HEK293 (cell line): ENCODE data around the gene ATP8B4.

Experiments
- CTCF ChIA-PET: fragments of 350-600 bp; formaldehyde crosslinking; extraction: SDS; loops from one replicate; lab custom pipeline; 2021; ENCODE audit warnings: antibody characterized with exemption; lab: Yijun Ruan, JAX
- POLR2A ChIA-PET: fragments of 300-600 bp; formaldehyde crosslinking; extraction: SDS; loops from one replicate; lab custom pipeline; 2020; ENCODE audit warnings: antibody characterized with exemption, inconsistent platforms; lab: Yijun Ruan, JAX
- H3K27ac ChIP-seq: fragments of 200-500 bp; sonication (Bioruptor generic); 2 replicates; pipeline ENCODE4 v1.5.1; 2014; ENCODE audit warnings: low read depth, low read length, control low read depth, inconsistent platforms; ENCODE audit errors: extremely low read depth
- H3K36me3 ChIP-seq, 2 experiments: fragments of 200-500 bp in 1 of 2; sonication (Bioruptor generic) in 1 of 2; 1 replicate in 1 of 2; 2 replicates in 1 of 2; pipeline ENCODE4 v1.5.1; 2014 to 2017; ENCODE audit warnings: inconsistent platforms in 2 of 2, low read length in 2 of 2; ENCODE audit not compliant: control insufficient read depth in 2 of 2, insufficient read depth in 1 of 2
- H3K4me1 ChIP-seq: fragments of 200-500 bp; sonication (Bioruptor generic); 2 replicates; pipeline ENCODE4 v1.5.1; 2014; ENCODE audit warnings: mild to moderate bottlenecking, low read length, inconsistent platforms; ENCODE audit not compliant: control insufficient read depth, insufficient read depth
- H3K4me3 ChIP-seq: 2 replicates; pipeline ENCODE4 v1.5.1; 2011; ENCODE audit warnings: low read depth, mild to moderate bottlenecking, control low read depth, low read length, moderate library complexity
- H3K9me3 ChIP-seq: fragments of 200-500 bp; sonication (Bioruptor generic); 2 replicates; pipeline ENCODE4 v1.5.1; 2014; ENCODE audit warnings: low read depth, low read length, inconsistent platforms; ENCODE audit not compliant: control insufficient read depth, insufficient read depth
- BCL11A ChIP-seq: fragments of 450-650 bp; formaldehyde crosslinking; IDR thresholded peaks from 2 replicates; pipeline ENCODE4 v1.5.1; 2016; ENCODE audit warnings: low read depth, missing biosample characterization, missing genetic modification characterization
- GLIS2 ChIP-seq: fragments of 450-650 bp; formaldehyde crosslinking; IDR thresholded peaks from 2 replicates; pipeline ENCODE4 v1.5.1; 2016; ENCODE audit warnings: missing biosample characterization, missing genetic modification characterization
- IKZF3 ChIP-seq: fragments of 450-650 bp; IDR thresholded peaks from 2 replicates; pipeline ENCODE4 v1.5.0; 2018; ENCODE audit warnings: missing biosample characterization, mild to moderate bottlenecking, missing genetic modification characterization, moderate library complexity
- SP2 ChIP-seq: fragments of 450-650 bp; formaldehyde crosslinking; IDR thresholded peaks from 2 replicates; pipeline ENCODE4 v1.5.1; 2016; ENCODE audit warnings: missing biosample characterization, missing genetic modification characterization
- WT1 ChIP-seq: fragments of 450-650 bp; formaldehyde crosslinking; IDR thresholded peaks from 2 replicates; pipeline ENCODE4 v1.5.1; 2016; ENCODE audit warnings: missing biosample characterization, missing genetic modification characterization
- ZBTB21 ChIP-seq: fragments of 450-650 bp; formaldehyde crosslinking; IDR thresholded peaks from 2 replicates; pipeline ENCODE4 v1.5.1; 2017; ENCODE audit warnings: missing biosample characterization, missing genetic modification characterization
- ZFP69B ChIP-seq: fragments of 450-650 bp; formaldehyde crosslinking; IDR thresholded peaks from 2 replicates; pipeline ENCODE4 v1.5.1; 2016; ENCODE audit warnings: missing biosample characterization, missing genetic modification characterization
- ZNF121 ChIP-seq: fragments of 450-650 bp; formaldehyde crosslinking; IDR thresholded peaks from 2 replicates; pipeline ENCODE4 v1.5.1; 2016; ENCODE audit warnings: missing biosample characterization, missing genetic modification characterization
- ZNF157 ChIP-seq: fragments of 450-650 bp; formaldehyde crosslinking; IDR thresholded peaks from 2 replicates; pipeline ENCODE4 v1.5.1; 2016; ENCODE audit warnings: missing biosample characterization, missing genetic modification characterization
- ZNF16 ChIP-seq: fragments of 450-650 bp; formaldehyde crosslinking; IDR thresholded peaks from 2 replicates; pipeline ENCODE4 v1.5.1; 2016; ENCODE audit warnings: low read depth, missing biosample characterization, missing genetic modification characterization
- ZNF184 ChIP-seq: fragments of 450-650 bp; IDR thresholded peaks from 2 replicates; pipeline ENCODE4 v1.5.1; 2018; ENCODE audit warnings: missing biosample characterization, mild to moderate bottlenecking, missing genetic modification characterization
- ZNF214 ChIP-seq: fragments of 450-650 bp; formaldehyde crosslinking; IDR thresholded peaks from 2 replicates; pipeline ENCODE4 v1.5.1; 2017; ENCODE audit warnings: missing biosample characterization, mild to moderate bottlenecking, missing genetic modification characterization, borderline replicate concordance
- ZNF76 ChIP-seq: fragments of 450-650 bp; formaldehyde crosslinking; IDR thresholded peaks from 2 replicates; pipeline ENCODE4; 2016; ENCODE audit warnings: low read depth, missing biosample characterization, missing genetic modification characterization, borderline replicate concordance
- ZNF768 ChIP-seq: fragments of 450-650 bp; formaldehyde crosslinking; IDR thresholded peaks from 2 replicates; pipeline ENCODE4 v1.5.1; 2018; ENCODE audit warnings: missing biosample characterization, mild to moderate bottlenecking, missing genetic modification characterization
- TF ChIP-seq, protein P1 (sequence below): fragments of 450-650 bp; formaldehyde crosslinking; IDR thresholded peaks from 2 replicates; pipeline ENCODE4 v1.5.1; 2017; ENCODE audit warnings: missing biosample characterization, missing genetic modification characterization
- TF ChIP-seq, protein P2 (sequence below): fragments of 450-650 bp; formaldehyde crosslinking; IDR thresholded peaks from 2 replicates; pipeline ENCODE4 v1.5.1; 2016; ENCODE audit warnings: missing biosample characterization, missing genetic modification characterization
- TF ChIP-seq, protein P3 (sequence below): fragments of 450-650 bp; formaldehyde crosslinking; optimal IDR thresholded peaks from 2 replicates; pipeline ENCODE3; 2016; ENCODE audit warnings: missing biosample characterization, mild to moderate bottlenecking, missing genetic modification characterization
- TF ChIP-seq, protein P4 (sequence below): fragments of 450-650 bp; formaldehyde crosslinking; IDR thresholded peaks from 2 replicates; pipeline ENCODE4 v1.5.1; 2017; ENCODE audit warnings: missing biosample characterization, missing genetic modification characterization
- TF ChIP-seq, protein P5 (sequence below): fragments of 450-650 bp; formaldehyde crosslinking; IDR thresholded peaks from 2 replicates; pipeline ENCODE4 v1.5.1; 2016; ENCODE audit warnings: missing biosample characterization, missing genetic modification characterization
- TF ChIP-seq, protein P6 (sequence below): fragments of 450-650 bp; formaldehyde crosslinking; IDR thresholded peaks from 2 replicates; pipeline ENCODE4 v1.5.1; 2016; ENCODE audit warnings: missing biosample characterization, missing genetic modification characterization

Gene ATP8B4

DNA sequence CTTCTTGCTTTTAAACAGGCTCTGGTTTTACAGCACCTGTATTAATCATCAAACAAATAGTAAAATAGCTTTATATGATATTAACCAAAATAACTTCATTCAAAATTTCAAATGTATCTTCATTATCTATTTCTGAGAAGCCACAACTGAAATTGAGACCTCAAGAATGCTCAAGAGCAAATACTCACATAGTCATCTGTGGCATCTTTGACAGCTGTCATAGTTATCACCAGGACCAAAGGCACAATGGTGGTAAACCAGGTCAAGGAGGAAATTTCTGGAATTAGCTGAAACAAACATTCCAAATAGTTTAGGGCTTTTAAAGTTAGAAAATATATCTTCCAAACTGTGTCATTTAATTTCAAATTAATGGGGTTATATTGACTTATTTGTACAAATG, 74.6 kb downstream of the ATP8B4 start:
- no peak overlapping the region for H3K27ac ChIP-seq
- no peak for TF ChIP-seq GLIS2 (tag by site-specific recombination)
- TF ChIP-seq ZFP69B (tag by site-specific recombination), result no peak
- no peak for TF ChIP-seq BCL11A
- no peak for TF ChIP-seq ZNF16 (tag by site-specific recombination)
- no peak for TF ChIP-seq SP2
- no peak for TF ChIP-seq WT1 (tag by site-specific recombination)
- TF ChIP-seq, protein P1, sequence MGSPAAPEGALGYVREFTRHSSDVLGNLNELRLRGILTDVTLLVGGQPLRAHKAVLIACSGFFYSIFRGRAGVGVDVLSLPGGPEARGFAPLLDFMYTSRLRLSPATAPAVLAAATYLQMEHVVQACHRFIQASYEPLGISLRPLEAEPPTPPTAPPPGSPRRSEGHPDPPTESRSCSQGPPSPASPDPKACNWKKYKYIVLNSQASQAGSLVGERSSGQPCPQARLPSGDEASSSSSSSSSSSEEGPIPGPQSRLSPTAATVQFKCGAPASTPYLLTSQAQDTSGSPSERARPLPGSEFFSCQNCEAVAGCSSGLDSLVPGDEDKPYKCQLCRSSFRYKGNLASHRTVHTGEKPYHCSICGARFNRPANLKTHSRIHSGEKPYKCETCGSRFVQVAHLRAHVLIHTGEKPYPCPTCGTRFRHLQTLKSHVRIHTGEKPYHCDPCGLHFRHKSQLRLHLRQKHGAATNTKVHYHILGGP (tag by site-specific recombination), result no peak
- TF ChIP-seq ZNF214 (tag by site-specific recombination), result no peak
- TF ChIP-seq ZNF76 (tag by site-specific recombination), result no peak
- TF ChIP-seq, protein P2, sequence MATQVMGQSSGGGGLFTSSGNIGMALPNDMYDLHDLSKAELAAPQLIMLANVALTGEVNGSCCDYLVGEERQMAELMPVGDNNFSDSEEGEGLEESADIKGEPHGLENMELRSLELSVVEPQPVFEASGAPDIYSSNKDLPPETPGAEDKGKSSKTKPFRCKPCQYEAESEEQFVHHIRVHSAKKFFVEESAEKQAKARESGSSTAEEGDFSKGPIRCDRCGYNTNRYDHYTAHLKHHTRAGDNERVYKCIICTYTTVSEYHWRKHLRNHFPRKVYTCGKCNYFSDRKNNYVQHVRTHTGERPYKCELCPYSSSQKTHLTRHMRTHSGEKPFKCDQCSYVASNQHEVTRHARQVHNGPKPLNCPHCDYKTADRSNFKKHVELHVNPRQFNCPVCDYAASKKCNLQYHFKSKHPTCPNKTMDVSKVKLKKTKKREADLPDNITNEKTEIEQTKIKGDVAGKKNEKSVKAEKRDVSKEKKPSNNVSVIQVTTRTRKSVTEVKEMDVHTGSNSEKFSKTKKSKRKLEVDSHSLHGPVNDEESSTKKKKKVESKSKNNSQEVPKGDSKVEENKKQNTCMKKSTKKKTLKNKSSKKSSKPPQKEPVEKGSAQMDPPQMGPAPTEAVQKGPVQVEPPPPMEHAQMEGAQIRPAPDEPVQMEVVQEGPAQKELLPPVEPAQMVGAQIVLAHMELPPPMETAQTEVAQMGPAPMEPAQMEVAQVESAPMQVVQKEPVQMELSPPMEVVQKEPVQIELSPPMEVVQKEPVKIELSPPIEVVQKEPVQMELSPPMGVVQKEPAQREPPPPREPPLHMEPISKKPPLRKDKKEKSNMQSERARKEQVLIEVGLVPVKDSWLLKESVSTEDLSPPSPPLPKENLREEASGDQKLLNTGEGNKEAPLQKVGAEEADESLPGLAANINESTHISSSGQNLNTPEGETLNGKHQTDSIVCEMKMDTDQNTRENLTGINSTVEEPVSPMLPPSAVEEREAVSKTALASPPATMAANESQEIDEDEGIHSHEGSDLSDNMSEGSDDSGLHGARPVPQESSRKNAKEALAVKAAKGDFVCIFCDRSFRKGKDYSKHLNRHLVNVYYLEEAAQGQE (tag by site-specific recombination), result no peak
- no peak for TF ChIP-seq ZNF184 (tag by site-specific recombination)
- TF ChIP-seq, protein P3, sequence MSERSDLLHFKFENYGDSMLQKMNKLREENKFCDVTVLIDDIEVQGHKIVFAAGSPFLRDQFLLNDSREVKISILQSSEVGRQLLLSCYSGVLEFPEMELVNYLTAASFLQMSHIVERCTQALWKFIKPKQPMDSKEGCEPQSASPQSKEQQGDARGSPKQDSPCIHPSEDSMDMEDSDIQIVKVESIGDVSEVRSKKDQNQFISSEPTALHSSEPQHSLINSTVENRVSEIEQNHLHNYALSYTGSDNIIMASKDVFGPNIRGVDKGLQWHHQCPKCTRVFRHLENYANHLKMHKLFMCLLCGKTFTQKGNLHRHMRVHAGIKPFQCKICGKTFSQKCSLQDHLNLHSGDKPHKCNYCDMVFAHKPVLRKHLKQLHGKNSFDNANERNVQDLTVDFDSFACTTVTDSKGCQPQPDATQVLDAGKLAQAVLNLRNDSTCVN (tag by site-specific recombination), result no peak
- TF ChIP-seq ZNF768 (tag by site-specific recombination), result no peak
- TF ChIP-seq, protein P4, sequence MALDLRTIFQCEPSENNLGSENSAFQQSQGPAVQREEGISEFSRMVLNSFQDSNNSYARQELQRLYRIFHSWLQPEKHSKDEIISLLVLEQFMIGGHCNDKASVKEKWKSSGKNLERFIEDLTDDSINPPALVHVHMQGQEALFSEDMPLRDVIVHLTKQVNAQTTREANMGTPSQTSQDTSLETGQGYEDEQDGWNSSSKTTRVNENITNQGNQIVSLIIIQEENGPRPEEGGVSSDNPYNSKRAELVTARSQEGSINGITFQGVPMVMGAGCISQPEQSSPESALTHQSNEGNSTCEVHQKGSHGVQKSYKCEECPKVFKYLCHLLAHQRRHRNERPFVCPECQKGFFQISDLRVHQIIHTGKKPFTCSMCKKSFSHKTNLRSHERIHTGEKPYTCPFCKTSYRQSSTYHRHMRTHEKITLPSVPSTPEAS (tag by site-specific recombination), result no peak
- TF ChIP-seq, protein P5, sequence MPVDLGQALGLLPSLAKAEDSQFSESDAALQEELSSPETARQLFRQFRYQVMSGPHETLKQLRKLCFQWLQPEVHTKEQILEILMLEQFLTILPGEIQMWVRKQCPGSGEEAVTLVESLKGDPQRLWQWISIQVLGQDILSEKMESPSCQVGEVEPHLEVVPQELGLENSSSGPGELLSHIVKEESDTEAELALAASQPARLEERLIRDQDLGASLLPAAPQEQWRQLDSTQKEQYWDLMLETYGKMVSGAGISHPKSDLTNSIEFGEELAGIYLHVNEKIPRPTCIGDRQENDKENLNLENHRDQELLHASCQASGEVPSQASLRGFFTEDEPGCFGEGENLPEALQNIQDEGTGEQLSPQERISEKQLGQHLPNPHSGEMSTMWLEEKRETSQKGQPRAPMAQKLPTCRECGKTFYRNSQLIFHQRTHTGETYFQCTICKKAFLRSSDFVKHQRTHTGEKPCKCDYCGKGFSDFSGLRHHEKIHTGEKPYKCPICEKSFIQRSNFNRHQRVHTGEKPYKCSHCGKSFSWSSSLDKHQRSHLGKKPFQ, result no peak
- no peak for TF ChIP-seq IKZF3 (tag by site-specific recombination)
- TF ChIP-seq ZNF121, result no peak
- no peak for TF ChIP-seq ZNF157
- TF ChIP-seq, protein P6, sequence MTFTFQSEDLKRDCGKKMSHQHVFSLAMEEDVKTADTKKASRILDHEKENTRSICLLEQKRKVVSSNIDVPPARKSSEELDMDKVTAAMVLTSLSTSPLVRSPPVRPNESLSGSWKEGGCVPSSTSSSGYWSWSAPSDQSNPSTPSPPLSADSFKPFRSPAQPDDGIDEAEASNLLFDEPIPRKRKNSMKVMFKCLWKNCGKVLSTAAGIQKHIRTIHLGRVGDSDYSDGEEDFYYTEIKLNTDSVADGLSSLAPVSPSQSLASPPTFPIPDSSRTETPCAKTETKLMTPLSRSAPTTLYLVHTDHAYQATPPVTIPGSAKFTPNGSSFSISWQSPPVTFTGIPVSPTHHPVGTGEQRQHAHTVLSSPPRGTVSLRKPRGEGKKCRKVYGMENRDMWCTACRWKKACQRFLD (tag by site-specific recombination), result no peak
- TF ChIP-seq ZBTB21 (tag by site-specific recombination), result no peak
- TF ChIP-seq, all 188 proteins: peak for 0
- Histone ChIP-seq H3K9me3 (no peaks in the 10 kb centered on the region), H3K4me1 (no peaks in the 10 kb centered on the region), H3K4me3 (no peak overlapping the region), H3K36me3 (no peaks in the 10 kb centered on the region)
- ChIA-PET POLR2A (no interaction called here), CTCF (no interaction called here)
